ENCODE data around the gene JUND. TPM values are rescaled to one million over a fixed set of nuclear protein-coding genes. Genes with fewer than 3 reads are reported as not detected.

Gene JUND
- total and polyA plus RNA-seq, 4 donors: 161 to 290 (median 207) TPM

- 94 to 95% methylated on average over 11 of the region's 11 CpGs for WGBS, 2 donors
- peaks cover 0 to 42% (median 18%) of the 10 kb centered on the region in 4 donors for H3K36me3 ChIP-seq (ENCODE audit: control insufficient read depth in 4 of 4, insufficient read depth in 4 of 4, low read length in 4 of 4)
- no peaks in the 10 kb centered on the region for H3K9me3 ChIP-seq (ENCODE audit: control insufficient read depth in 4 of 4, insufficient read depth in 3 of 4, low read length in 3 of 4)
- H3K4me1 ChIP-seq (ENCODE audit: control insufficient read depth in 5 of 5, insufficient read depth in 5 of 5, low read length in 5 of 5): peaks cover 0 to 5% (median 0%) of the 10 kb centered on the region in 5 donors
- no peak for ATAC-seq (ENCODE audit: insufficient read depth, low FRiP score)
- DNase-seq: no peak
- H3K9ac ChIP-seq (ENCODE audit: insufficient read depth in 1 of 2, low read length in 2 of 2): no peak overlapping the region
- H3K27ac ChIP-seq (ENCODE audit: low read depth in 1 of 2, low read length in 1 of 2): peak overlapping the region in 1 of 2 donors; percentile 0
- no peak for TF ChIP-seq CTCF (IDR thresholded peaks at IDR 0.05; ENCODE audit: control extremely low read depth, extremely low read depth)
- H3K4me3 ChIP-seq: no peak overlapping the region
- no peaks in the 10 kb centered on the region for H3K27me3 ChIP-seq (ENCODE audit: control insufficient read depth in 3 of 3, insufficient read depth in 3 of 3, low read length in 2 of 3)
Measured at GRCh38 chr19:18312092-18312534, 30.7 kb upstream of the JUND start.

DNA sequence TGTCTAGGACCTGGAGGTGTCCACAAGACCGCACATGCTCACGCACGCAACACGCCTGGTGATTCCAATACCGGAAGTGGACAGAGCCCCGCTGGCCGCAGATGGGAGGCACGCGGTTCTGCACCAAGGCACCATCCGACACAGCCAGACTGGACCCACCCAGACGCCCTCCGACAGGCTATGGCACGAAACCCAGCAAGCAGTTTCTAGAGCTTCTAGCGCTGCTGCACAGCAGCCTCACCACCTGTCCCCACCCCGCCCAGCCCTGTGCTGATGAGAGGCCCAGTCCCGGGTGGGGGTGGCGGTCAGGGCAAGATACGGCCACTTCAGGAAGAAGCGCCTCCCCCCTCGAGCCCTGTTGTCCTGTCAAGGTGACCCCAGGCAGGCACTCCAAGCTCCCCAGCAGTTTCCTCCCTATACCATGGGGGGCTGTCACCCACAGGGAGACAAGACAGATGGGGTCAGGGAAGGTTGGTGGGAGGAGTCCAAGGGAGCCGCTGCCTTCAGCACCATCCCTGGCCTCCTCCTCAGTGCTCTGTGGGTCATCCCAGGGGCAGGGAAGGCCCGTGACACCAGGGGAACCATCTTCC lies 30.2 kb upstream of the JUND start:
- no peak for DNase-seq
- TF ChIP-seq CTCF (IDR thresholded peaks at IDR 0.05; ENCODE audit: control extremely low read depth, extremely low read depth): no peak
- whole genome bisulfite sequencing, 2 donors: 92 to 97% methylated on average over 22 of the region's 22 CpGs
- no peaks in the 10 kb centered on the region for H3K27me3 ChIP-seq (ENCODE audit: control insufficient read depth in 3 of 3, insufficient read depth in 3 of 3, low read length in 2 of 3)
- H3K4me1 ChIP-seq (ENCODE audit: control insufficient read depth in 5 of 5, insufficient read depth in 5 of 5, low read length in 5 of 5): peaks cover 0 to 4% (median 2%) of the 10 kb centered on the region in 5 donors
- no peaks in the 10 kb centered on the region for H3K9me3 ChIP-seq (ENCODE audit: control insufficient read depth in 4 of 4, insufficient read depth in 3 of 4, low read length in 3 of 4)
- no peak overlapping the region for H3K4me3 ChIP-seq
- ATAC-seq (ENCODE audit: insufficient read depth, low FRiP score): no peak
- H3K36me3 ChIP-seq (ENCODE audit: control insufficient read depth in 4 of 4, insufficient read depth in 4 of 4, low read length in 4 of 4): peaks cover 0 to 44% (median 18%) of the 10 kb centered on the region in 4 donors
- peak overlapping the region in 1 of 2 donors; percentile 0 for H3K27ac ChIP-seq (ENCODE audit: low read depth in 1 of 2, low read length in 1 of 2)
- H3K9ac ChIP-seq (ENCODE audit: insufficient read depth in 1 of 2, low read length in 2 of 2): no peak overlapping the region

GRCh38 chr19:18310966-18311365 lies 29.5 kb upstream of the JUND start:
- TF ChIP-seq CTCF (IDR thresholded peaks at IDR 0.05; ENCODE audit: control extremely low read depth, extremely low read depth): no peak
- H3K27me3 ChIP-seq (ENCODE audit: control insufficient read depth in 3 of 3, insufficient read depth in 3 of 3, low read length in 2 of 3): no peaks in the 10 kb centered on the region
- H3K36me3 ChIP-seq (ENCODE audit: control insufficient read depth in 4 of 4, insufficient read depth in 4 of 4, low read length in 4 of 4): peaks cover 0 to 45% (median 18%) of the 10 kb centered on the region in 4 donors
- H3K9ac ChIP-seq (ENCODE audit: insufficient read depth in 1 of 2, low read length in 2 of 2): no peak overlapping the region
- H3K27ac ChIP-seq (ENCODE audit: low read depth in 1 of 2, low read length in 1 of 2): no peak overlapping the region
- DNase-seq: no peak
- H3K4me1 ChIP-seq (ENCODE audit: control insufficient read depth in 5 of 5, insufficient read depth in 5 of 5, low read length in 5 of 5): peaks cover 0 to 4% (median 2%) of the 10 kb centered on the region in 5 donors
- ATAC-seq (ENCODE audit: insufficient read depth, low FRiP score): no peak
- H3K4me3 ChIP-seq: no peak overlapping the region
- H3K9me3 ChIP-seq (ENCODE audit: control insufficient read depth in 4 of 4, insufficient read depth in 3 of 4, low read length in 3 of 4): no peaks in the 10 kb centered on the region
- WGBS, 2 donors: 90 to 93% methylated on average over 13 of the region's 13 CpGs
